Measurements from ENCODE around the gene LMX1A.

Gene LMX1A

GRCh38 chr1:165316153-165316772 is 40.3 kb downstream of the LMX1A start:
- no peak for DNase-seq

- DNase-seq = no peak
Measured at GRCh38 chr1:165315481-165315880, 41.0 kb downstream of the LMX1A start.

- no peak for DNase-seq
Measured at GRCh38 chr1:165313903-165314302, 42.6 kb downstream of the LMX1A start.

- DNase-seq = no peak
Measured at GRCh38 chr1:165312591-165312990, 43.9 kb downstream of the LMX1A start.

GRCh38 chr1:165306543-165307434 is 49.7 kb downstream of the LMX1A start:
- no peak for DNase-seq

- no peak for DNase-seq
Measured at GRCh38 chr1:165303386-165303785, 53.1 kb downstream of the LMX1A start.

GRCh38 chr1:165300400-165300903 is 56.1 kb downstream of the LMX1A start:
- no peak for DNase-seq

GRCh38 chr1:165298203-165298820 is 58.2 kb downstream of the LMX1A start:
- DNase-seq = no peak

GRCh38 chr1:165296205-165296604 is 60.3 kb downstream of the LMX1A start:
- DNase-seq = no peak

GRCh38 chr1:165290148-165290547 is 66.4 kb downstream of the LMX1A start:
- DNase-seq = no peak

- no peak for DNase-seq
Measured at GRCh38 chr1:165289556-165289955, 67.0 kb downstream of the LMX1A start.

- peak; percentile 65 for DNase-seq
Measured at GRCh38 chr1:165288350-165289120, 68.0 kb downstream of the LMX1A start.

GRCh38 chr1:165287781-165288180 is 68.7 kb downstream of the LMX1A start:
- DNase-seq = no peak

- DNase-seq = no peak
Measured at GRCh38 chr1:165287329-165287728, 69.2 kb downstream of the LMX1A start.

GRCh38 chr1:165284454-165284853 is 72.1 kb downstream of the LMX1A start:
- DNase-seq = peak; percentile 50

GRCh38 chr1:165281207-165281901 is 75.2 kb downstream of the LMX1A start:
- DNase-seq = no peak

- no peak for DNase-seq
Measured at GRCh38 chr1:165279882-165280281, 76.6 kb downstream of the LMX1A start.

- no peak for DNase-seq
Measured at GRCh38 chr1:165276314-165276713, 80.2 kb downstream of the LMX1A start.

- no peak for DNase-seq
Measured at GRCh38 chr1:165265196-165265838, 91.2 kb downstream of the LMX1A start.

GRCh38 chr1:165259706-165260428 is 96.6 kb downstream of the LMX1A start:
- DNase-seq = no peak

GRCh38 chr1:165259236-165259635 is 97.3 kb downstream of the LMX1A start:
- DNase-seq = no peak
